ENCODE measurements around the gene SLAMF6.

Gene SLAMF6

DNA sequence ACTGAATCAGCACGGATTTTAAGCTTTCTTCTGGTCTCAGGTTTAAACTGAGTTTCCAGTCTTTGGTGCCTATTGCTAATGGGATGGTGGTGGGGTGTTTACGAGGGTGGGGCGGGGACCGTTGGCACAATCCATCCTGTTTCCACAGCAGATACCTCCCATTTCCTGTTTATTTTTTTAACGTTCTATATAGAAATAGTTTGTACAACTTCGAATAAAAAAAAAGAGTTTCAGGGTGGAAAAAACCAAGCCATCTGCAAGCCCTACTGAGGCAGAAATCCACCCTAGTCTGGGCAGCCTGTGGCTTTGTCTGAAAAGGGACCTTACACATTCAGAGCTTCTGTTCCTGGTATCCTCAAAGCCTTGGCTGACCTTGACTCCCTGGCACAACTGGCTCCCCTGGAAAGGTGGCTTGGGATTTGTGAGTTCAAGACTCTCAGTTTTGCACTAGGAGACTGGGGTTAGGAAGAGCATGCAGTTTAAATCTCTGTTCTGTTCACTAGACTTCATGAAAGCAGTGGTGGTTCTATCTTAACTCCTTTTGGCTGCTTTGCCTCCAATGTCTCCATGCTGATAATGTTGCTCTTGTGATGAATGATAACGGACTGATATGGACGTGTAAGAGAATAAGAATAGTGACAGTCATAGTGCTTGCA, 76.0 kb downstream of the SLAMF6 start:
- Histone ChIP-seq H3K27ac (peak overlapping the region in 2 of 21 experiments; percentile 2 to 73), H3K4me3 (no peak overlapping the region)

DNA sequence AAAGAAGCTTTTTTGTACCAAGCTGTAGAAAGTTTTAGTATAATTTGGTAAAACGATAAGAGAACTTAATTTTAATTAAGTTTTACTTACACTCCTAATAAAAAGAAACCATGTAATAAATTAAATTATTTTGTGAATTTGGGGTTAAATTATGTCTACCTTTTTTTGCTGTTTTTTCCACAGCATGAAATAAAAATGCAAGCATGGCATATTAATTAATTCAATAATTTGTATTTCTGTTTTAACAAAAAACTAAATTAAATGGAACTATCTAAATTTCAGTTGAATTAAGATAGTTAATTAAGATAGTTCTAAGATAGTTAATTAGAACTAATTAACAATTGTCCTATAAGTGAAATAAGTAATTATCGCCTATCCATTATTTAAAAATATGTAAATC, 83.3 kb downstream of the SLAMF6 start:
- Histone ChIP-seq H3K4me3 (no peak overlapping the region), H3K27ac (no peak overlapping the region)

DNA sequence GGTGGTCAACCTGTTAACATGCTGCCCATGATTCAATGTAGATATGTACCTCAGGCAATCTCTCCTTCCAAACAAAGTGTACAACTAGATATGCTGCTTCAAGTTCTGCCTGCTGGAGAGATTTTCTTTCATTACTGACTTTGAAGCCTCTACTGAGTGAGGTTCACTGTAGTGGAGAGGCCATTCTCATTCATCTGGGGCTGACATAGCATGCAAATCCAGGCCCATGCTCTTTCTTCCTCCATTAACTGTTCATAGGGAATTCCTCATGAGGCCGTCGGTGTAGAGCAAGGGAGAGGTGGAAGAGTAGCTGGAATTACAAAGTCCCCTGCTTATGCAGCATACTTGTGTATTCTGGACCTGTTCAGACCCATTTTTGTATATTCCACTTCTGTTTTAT, 84.1 kb downstream of the SLAMF6 start:
- Histone ChIP-seq H3K4me3 (no peak overlapping the region), H3K27ac (peak overlapping the region in 4 of 21 experiments; percentile 8 to 93 (median 82))

DNA sequence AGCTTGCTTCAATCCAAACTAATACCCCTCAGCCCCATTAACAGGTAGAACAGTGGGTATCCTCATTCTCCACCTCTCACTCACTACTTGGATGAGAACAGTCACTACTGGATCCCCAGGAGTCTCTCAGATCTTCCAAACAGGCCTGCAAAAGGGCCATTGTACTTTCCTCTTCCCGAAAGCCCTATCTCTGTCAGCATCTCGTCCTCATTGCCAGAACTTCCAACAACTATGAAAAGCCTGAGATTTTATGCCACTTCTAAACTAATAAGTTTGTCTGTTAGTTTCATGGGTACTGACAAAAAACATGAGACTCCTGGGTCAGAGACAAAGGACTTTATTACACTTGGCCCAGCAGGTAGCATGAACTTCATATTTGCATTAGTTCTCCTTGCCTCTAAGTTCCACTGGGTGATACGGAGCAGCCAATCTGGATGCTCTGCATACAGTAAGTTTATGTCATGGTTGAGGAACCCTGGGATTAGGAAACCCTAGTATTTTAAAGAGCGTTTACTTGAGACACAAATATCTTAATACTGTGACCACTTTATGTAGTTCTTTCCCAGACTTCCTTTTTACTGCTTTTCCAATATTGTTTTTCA, 84.6 kb downstream of the SLAMF6 start:
- H3K27ac ChIP-seq: peak overlapping the region in 15 of 21 experiments; percentile 0 to 93 (median 55)
- H3K4me3 ChIP-seq: peak overlapping the region in 1 of 7 experiments; percentile 1

DNA sequence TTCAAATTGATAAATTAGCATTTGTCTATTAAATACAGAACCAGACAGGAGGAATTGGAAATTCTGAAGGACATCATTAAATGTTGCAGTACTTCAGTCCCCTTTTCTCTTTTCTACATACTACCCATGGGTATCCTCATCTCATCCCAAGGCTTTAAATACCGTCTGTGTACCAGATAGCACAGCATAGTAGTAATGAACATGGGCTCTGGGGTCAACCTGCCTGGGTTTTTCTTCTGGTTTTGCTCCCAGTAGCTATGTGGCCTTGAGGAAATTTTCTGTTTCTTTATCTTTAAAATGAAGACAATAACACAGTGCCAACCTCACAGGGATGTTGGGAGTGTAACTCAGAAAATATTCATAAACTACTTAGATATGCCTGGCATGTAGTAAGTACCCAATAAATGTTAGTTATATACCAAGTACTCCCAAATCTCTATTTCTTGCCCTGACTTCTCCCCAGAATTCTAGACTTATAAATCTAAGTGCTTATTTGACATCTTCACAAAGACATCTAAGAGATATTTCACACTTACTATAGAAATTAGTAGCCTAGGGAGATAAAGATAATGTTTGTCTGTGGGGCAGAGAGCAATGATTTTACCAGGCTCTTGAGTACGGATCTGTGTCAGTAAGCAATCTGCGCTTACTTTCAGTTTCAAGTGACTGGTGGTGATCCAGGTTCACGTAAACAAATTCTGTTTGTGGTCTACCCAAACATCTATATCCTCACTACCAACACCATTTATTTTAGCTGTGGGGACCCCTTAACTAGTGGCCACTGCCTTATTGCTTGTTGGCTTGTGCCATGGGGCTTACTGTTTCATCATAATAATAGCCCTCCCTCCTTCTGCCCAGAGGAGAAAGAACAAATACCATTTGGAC, 85.4 kb downstream of the SLAMF6 start:
- Histone ChIP-seq H3K4me3 (peak overlapping the region in 1 of 7 experiments; percentile 1), H3K27ac (peak overlapping the region in 15 of 21 experiments; percentile 0 to 93 (median 55))

DNA sequence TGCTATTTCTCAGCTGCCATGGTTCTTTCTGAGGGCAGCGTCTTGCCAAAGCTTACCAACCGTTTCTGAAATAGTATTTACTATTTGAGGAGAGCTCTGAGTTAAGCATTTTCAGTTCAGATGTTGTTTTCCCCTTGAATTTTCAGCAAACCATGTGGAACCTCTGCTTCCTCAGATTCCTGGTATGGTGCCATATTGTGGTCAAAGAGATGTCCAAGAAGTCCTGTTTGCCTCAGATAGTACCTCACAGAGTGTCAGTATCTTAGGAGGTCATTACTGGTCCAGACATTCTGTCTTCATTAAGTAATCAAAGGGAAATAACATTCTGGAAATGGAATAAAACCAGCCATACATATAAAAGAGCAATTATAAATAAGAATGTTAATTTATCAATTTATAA, 86.1 kb downstream of the SLAMF6 start:
- Histone ChIP-seq H3K4me3 (no peak overlapping the region), H3K27ac (peak overlapping the region in 4 of 21 experiments; percentile 81 to 93 (median 82))
